PC-9 (cell line): ENCODE results near the gene COL4A4. TPM values are rescaled to one million over a fixed set of nuclear protein-coding genes. Genes with fewer than 3 reads are reported as not detected.

ENCODE experiments used
- BruUV-seq: library from RNA; stranded (reverse); fragments of 400-500 nt; replicated peaks from 2 replicates; lab custom pipeline; 2021; lab: Mats Ljungman, UMichigan
- CTCF ChIA-PET: fragments of 300-600 bp; sonication (Branson Sonifier 250); formaldehyde crosslinking; loops from one replicate; lab custom pipeline; 2022; ENCODE audit warnings: antibody characterized with exemption; lab: Charles Lee
- POLR2A ChIA-PET: fragments of 300-600 bp; sonication (Branson Sonifier 250); formaldehyde crosslinking; loops from one replicate; lab custom pipeline; 2022; ENCODE audit warnings: antibody characterized with exemption; ENCODE audit not compliant: unreplicated experiment; lab: Charles Lee
- DNase-seq, 2 experiments: peaks; one replicate each; pipeline versions ENCODE4 v3.0.0 to v3.0.0-alpha.2; 2015 to 2022; ENCODE audit warnings: mixed read lengths in 1 of 2
- H2AFZ ChIP-seq: fragments of 200-600 bp; sonication (generic); 2 replicates; pipeline ENCODE4 v1.8.1; 2017; ENCODE audit warnings: antibody characterized with exemption
- H3F3A ChIP-seq: fragments of 200-600 bp; sonication (generic); 2 replicates; pipeline ENCODE4 v1.8.1; 2017; ENCODE audit warnings: antibody characterized with exemption, mild to moderate bottlenecking, low read depth; ENCODE audit not compliant: insufficient read depth
- H3K27ac ChIP-seq: fragments of 200-600 bp; sonication (generic); 2 replicates; pipeline ENCODE4 v1.6.1; 2016; ENCODE audit warnings: mixed run types
- H3K27me3 ChIP-seq: fragments of 200-600 bp; sonication (generic); 2 replicates; pipeline ENCODE4 v1.6.1; 2016; ENCODE audit warnings: low read depth, mixed run types; ENCODE audit not compliant: insufficient read depth
- H3K36me3 ChIP-seq: fragments of 200-600 bp; sonication (generic); 2 replicates; pipeline ENCODE4 v1.6.1; 2016; ENCODE audit warnings: low read depth, mixed run types
- H3K4me1 ChIP-seq: fragments of 200-600 bp; sonication (generic); replicated peaks from 2 replicates; pipeline ENCODE4 v1.6.1; 2016; ENCODE audit warnings: mixed run types; ENCODE audit not compliant: insufficient read depth
- H3K4me2 ChIP-seq: fragments of 200-600 bp; sonication (generic); 2 replicates; pipeline ENCODE4 v1.6.1; 2017; ENCODE audit warnings: mixed run types
- H3K4me3 ChIP-seq: fragments of 200-600 bp; sonication (generic); 2 replicates; pipeline ENCODE4 v1.6.1; 2016; ENCODE audit warnings: mixed run types
- H3K79me2 ChIP-seq: fragments of 200-600 bp; sonication (generic); 2 replicates; pipeline ENCODE4 v1.6.1; 2017; ENCODE audit warnings: low read depth, mixed run types
- H3K9me2 ChIP-seq: fragments of 200-600 bp; sonication (generic); 2 replicates; pipeline ENCODE4 v1.8.1; 2017; ENCODE audit warnings: mild to moderate bottlenecking; ENCODE audit not compliant: insufficient read depth
- H3K9me3 ChIP-seq: fragments of 200-600 bp; sonication (generic); 2 replicates; pipeline ENCODE4 v1.8.1; 2016; ENCODE audit warnings: low read depth; ENCODE audit not compliant: insufficient read depth
- H4K20me1 ChIP-seq: fragments of 200-600 bp; sonication (generic); 2 replicates; pipeline ENCODE4 v1.8.1; 2017; ENCODE audit not compliant: insufficient read depth
- EZH2 ChIP-seq: fragments of 200-600 bp; sonication (generic); IDR thresholded peaks from 2 replicates; pipeline ENCODE4 v1.8.0; 2017; ENCODE audit warnings: antibody characterized with exemption, low read depth
- intact Hi-C: fragments of 100-400 bp; cut with micrococcal nuclease; formaldehyde crosslinking; loops from one replicate; pipeline ENCODE4 v1.10.0; 2022; ENCODE audit not compliant: unreplicated experiment
- total RNA-seq: library from RNA; stranded (reverse); gene quantifications from 2 replicates; pipeline ENCODE4 v1.2.3, GENCODE V29; 2021
- TF ChIP-seq, protein P1 (sequence below): fragments of 200-600 bp; sonication (generic); conservative IDR thresholded peaks from 2 replicates; pipeline ENCODE4 v1.6.1; 2017; ENCODE audit warnings: mixed run types, antibody characterized with exemption, mild to moderate bottlenecking, moderate library complexity

Gene COL4A4
- total RNA-seq, 1 experiment from 2014 or later: 5.6 TPM

- H3K4me3 ChIP-seq: no peak overlapping the region
- CTCF ChIA-PET: no interaction called here
- no peaks in the 10 kb centered on the region for H3K4me1 ChIP-seq
- POLR2A ChIA-PET: no interaction called here
- no peaks in the 10 kb centered on the region for H3K36me3 ChIP-seq
- H3K27me3 ChIP-seq: no peaks in the 10 kb centered on the region
- no peak overlapping the region for H3K27ac ChIP-seq
- H4K20me1 ChIP-seq: no peaks in the 10 kb centered on the region
- intact Hi-C loops: no loop called here
- no TSS peak for BruUV-seq
- no peak overlapping the region for H2AFZ ChIP-seq
- no peaks in the 10 kb centered on the region for H3K79me2 ChIP-seq
- no peak for DNase-seq
- no peak for TF ChIP-seq EZH2
- TF ChIP-seq, protein P1, sequence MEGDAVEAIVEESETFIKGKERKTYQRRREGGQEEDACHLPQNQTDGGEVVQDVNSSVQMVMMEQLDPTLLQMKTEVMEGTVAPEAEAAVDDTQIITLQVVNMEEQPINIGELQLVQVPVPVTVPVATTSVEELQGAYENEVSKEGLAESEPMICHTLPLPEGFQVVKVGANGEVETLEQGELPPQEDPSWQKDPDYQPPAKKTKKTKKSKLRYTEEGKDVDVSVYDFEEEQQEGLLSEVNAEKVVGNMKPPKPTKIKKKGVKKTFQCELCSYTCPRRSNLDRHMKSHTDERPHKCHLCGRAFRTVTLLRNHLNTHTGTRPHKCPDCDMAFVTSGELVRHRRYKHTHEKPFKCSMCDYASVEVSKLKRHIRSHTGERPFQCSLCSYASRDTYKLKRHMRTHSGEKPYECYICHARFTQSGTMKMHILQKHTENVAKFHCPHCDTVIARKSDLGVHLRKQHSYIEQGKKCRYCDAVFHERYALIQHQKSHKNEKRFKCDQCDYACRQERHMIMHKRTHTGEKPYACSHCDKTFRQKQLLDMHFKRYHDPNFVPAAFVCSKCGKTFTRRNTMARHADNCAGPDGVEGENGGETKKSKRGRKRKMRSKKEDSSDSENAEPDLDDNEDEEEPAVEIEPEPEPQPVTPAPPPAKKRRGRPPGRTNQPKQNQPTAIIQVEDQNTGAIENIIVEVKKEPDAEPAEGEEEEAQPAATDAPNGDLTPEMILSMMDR: no peak
- H3K4me2 ChIP-seq: no peak overlapping the region
- H3K9me2 ChIP-seq: no peaks in the 10 kb centered on the region
- H3F3A ChIP-seq: no peaks in the 10 kb centered on the region
- no peaks in the 10 kb centered on the region for H3K9me3 ChIP-seq
Measured at GRCh38 chr2:227097495-227098161, 66.4 kb downstream of the COL4A4 start.

GRCh38 chr2:227095346-227095745, 68.7 kb downstream of the COL4A4 start:
- Histone ChIP-seq H3K79me2 (no peaks in the 10 kb centered on the region), H3K27me3 (no peaks in the 10 kb centered on the region), H2AFZ (no peak overlapping the region), H3K27ac (no peak overlapping the region), H3F3A (no peaks in the 10 kb centered on the region), H3K9me3 (no peaks in the 10 kb centered on the region), H4K20me1 (no peaks in the 10 kb centered on the region), H3K4me2 (no peak overlapping the region), H3K36me3 (no peaks in the 10 kb centered on the region), H3K9me2 (no peaks in the 10 kb centered on the region), H3K4me3 (no peak overlapping the region), H3K4me1 (no peaks in the 10 kb centered on the region)
- no TSS peak for BruUV-seq
- DNase-seq: no peak
- POLR2A ChIA-PET: no interaction called here
- CTCF ChIA-PET: no interaction called here
- intact Hi-C loops: no loop called here
- TF ChIP-seq EZH2: no peak
- TF ChIP-seq, protein P1: no peak

DNA sequence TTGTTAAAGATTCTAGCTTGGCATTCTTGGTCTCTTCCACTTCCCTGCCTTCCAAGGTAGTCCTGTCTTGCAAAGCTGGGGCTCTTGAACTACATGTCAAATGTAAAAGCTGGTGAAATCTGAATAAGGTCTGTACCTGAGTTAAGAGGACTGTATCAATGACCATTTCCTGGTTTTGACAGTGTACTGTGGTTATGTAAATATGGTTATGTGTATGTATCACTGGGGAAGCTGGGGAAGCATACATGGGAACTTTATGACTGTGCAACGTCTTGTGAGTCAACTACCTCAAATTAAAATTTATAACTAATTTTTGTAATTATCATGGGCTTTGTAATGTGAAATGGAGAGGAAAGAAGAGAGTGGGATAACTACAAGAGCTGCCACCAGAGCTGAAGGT, 81.7 kb downstream of the COL4A4 start:
- no peak for DNase-seq
- ChIA-PET POLR2A (no interaction called here), CTCF (no interaction called here)
- Histone ChIP-seq H3F3A (no peaks in the 10 kb centered on the region), H3K4me2 (no peak overlapping the region), H3K79me2 (no peaks in the 10 kb centered on the region), H3K4me1 (no peaks in the 10 kb centered on the region), H4K20me1 (no peaks in the 10 kb centered on the region), H3K4me3 (no peak overlapping the region), H3K27me3 (no peaks in the 10 kb centered on the region), H3K9me3 (no peaks in the 10 kb centered on the region), H2AFZ (no peak overlapping the region), H3K9me2 (no peaks in the 10 kb centered on the region; the same call in 1 of the 2 replicates), H3K36me3 (no peaks in the 10 kb centered on the region), H3K27ac (no peak overlapping the region)
- TF ChIP-seq, protein P1: no peak
- no peak for TF ChIP-seq EZH2
- BruUV-seq: no TSS peak
- intact Hi-C loops: no loop called here
